HG03469 (cell line): ENCODE results near the gene DRGX.

Source experiments
- ATAC-seq: cut with Tn5 transposase; IDR thresholded peaks from one replicate; pipeline ENCODE4 v1.9.1; 2021; ENCODE audit warnings: mild to moderate bottlenecking, moderate library complexity, moderate number of reproducible peaks; ENCODE audit not compliant: unreplicated experiment

The DRGX gene

DNA sequence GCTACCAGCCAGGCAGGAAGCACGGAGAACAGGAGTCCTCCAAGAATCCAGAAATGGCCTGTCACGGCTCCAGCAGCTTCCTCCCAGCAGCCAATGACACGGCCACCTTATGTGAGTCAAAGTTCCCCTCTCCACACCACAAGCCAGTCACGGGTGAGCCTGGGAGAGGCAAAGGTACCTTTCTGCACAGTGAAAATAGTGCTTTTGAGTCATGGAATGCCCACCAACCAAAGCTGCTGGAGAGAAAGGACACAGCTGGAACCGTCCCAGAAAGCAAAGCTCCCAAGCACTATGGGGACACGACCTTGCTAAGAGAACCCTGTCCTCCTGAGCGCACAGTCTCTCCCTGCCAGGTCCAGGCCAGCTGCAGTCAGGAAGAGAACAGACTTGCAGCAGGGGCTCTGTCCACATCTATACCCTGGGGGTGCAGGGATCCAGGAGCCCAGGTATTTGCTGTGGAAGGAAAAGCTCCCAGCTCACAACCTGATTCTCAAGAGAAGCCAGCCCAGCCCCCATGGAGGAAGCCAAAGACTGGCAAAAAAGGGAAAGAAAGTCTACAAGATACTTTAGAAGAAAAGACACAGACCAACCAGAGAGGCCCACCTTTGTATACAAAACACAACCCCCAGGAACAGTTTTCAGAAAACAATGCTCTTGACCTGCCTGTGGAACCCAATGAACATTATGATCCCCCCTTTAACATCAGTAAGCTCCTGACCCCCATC lies 72.6 kb downstream of the DRGX start:
- ATAC-seq: no peak

DNA sequence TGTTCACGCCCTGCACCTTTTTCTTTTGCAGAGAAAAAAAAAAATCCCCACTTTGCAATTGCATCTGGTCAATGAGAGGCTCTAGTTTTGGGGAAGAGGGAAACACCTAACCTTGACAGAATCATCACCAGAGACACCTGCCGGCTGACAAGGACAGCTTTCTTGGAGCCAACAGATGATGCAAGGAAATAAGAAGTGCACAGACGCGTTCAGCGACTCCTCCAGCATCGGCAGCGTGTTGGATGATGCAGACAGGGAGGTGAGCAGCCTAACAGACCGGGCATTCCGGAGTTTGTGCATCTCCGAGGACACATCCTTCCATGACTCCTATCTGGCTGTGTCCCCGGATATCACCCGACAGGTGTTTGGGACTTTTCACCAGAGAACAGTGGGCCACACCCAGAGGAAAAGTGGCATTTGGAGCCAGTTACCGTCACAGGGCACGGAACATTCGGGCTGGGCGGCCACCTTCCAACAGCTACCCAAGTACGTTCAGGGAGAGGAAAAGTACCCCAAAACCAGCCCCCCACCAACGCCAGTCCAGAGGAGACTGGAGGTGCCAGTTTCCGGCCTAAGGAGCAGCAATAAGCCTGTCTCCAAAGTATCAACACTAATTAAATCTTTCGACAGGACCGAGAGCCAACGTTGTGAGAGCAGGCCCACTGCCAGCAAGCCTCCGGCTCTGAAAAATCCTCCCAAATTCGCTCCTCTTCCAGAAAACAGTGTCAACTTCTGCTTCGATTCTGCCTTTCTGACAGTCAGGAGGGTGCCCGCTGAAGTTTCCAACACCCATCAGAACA lies 73.3 kb downstream of the DRGX start:
- ATAC-seq: no peak

DNA sequence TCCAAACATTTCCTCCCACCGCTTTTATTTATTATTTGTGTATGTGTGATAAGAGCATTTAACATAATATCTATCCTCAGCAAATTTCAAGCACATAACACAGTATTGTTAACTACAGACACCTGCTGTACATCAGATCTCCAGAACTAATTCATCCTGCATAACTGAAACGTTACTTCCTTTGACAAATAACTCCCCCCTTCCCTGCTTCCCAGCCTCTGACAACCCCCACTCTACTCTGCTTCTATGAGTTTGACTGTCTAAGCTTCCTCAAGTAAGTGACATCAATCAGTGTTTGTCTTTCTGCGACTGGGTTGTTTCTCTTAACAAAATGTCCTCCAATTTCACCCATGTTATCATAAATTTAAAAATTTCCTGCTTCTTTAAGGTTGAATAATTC lies 74.9 kb downstream of the DRGX start:
- ATAC-seq: no peak

DNA sequence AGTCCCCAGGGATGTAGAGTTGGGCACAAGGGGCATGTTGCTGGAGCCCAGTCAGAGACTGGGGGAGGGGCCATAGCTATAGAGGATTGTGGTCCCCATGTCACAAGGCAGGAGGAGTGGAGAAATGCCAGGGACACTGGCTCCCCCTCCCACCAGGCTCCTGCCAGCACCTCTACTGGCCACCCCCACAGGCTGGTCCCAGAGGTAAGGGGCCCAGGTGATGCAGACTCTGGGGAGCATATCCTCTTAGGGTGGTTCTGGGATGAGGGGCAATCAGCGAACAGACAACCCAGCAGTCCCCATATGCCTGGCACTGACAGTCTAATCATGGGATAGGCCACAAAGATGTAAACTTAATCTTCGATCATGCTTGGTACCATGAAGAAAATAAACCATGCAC lies 75.7 kb downstream of the DRGX start:
- ATAC-seq: no peak

DNA sequence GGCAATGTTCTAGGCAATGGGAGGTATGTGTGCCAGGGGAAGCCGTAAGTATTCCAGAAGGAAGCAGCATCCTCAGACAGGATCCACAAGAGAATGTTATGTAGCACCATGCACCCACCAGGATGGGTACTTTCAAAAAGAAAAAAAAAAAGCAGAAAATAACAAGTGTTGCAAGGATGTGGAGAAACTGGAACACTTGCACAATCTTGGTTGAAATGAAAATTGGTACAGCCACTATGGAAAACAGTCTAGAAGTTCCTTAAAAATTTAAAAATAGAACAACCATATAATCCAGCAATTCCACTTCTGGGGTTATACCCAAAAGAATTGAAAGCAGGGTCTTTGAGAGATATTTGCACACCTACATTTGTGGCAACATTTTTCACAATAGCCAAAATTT lies 76.7 kb downstream of the DRGX start:
- no peak for ATAC-seq

DNA sequence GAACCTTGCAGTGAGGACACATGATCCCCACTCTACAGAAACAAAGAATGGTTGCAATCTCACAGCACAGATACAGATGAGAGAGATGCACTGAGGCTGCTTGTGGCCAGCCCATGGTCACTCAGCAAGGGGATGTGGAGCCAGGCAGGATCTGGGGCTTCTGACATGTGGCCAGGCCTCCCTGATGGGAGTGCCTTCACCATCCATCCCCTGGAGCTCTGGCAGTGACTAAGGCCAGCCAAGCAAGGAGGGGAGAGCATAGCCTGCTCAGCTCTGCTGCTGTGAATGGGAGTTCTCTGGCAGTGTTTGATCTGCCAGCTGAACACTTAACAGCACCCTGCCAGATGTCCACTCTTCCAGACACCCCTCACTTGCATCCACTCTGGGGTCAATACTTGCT lies 77.1 kb downstream of the DRGX start:
- ATAC-seq: no peak

DNA sequence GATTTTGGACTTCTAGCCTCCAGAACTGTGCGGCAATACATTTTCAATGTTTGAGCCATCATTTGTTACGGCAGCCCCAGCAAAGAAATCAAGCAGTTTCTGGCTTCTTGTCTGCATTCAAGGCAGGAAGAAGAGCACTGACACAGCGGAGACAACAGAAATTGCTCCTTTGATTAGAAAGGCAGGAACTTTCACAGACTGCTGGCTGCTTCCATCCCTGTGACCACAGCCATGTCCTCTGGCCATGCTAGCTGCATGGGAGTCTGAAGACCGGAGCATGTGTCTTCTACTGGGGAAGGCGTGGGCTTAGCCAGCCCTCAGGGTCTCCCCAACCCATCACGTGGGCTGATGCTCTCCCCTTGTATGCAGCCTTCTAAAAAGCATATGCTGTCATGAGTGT lies 77.9 kb downstream of the DRGX start:
- no peak for ATAC-seq

DNA sequence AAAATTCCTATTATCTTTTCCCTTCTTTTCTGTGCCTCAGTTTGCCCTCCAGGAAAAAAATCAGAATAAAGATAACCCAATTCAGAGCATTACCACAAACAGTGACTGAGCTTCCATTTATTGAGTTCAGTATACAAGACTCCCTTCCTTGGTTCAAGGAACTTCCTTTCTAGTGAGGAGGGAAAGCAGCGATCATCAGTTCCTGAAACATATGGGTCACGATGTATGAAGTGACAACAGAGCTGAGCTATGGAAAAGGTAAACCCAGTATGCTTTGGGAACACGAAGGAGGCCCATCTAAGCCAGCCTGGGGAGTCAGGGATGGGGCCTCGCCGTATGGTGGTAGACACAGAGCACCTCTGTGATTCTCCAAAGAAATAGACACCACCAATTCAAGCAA lies 81.1 kb downstream of the DRGX start:
- ATAC-seq: no peak
